GM23338 (cell line): ENCODE results near the gene C1QTNF1. TPM values are rescaled to one million over a fixed set of nuclear protein-coding genes. Genes with fewer than 3 reads are reported as not detected.
"Not testable (repeated sequence)": the region's sequence is repeated elsewhere in the genome, so short reads cannot be mapped to it uniquely, and the experiment has no call there.

Source experiments
- ATAC-seq: fragments of 200-7000 bp; cut with Tn5 transposase; 3 replicates; pipeline ENCODE4 v1.9.1; 2020
- DNase-seq: peaks from one replicate; pipeline ENCODE4 v3.0.0-alpha.2; 2015; ENCODE audit warnings: low spot score
- H2AFZ ChIP-seq: fragments of 200-600 bp; sonication (generic); 2 replicates; pipeline ENCODE4 v1.8.0; 2016; ENCODE audit warnings: antibody characterized with exemption, mild to moderate bottlenecking, moderate library complexity
- H3F3A ChIP-seq: fragments of 200-600 bp; sonication (generic); replicated peaks from 2 replicates; pipeline ENCODE4 v1.8.0; 2017; ENCODE audit warnings: antibody characterized with exemption, mixed run types, low read depth
- H3K27ac ChIP-seq: fragments of 200-600 bp; sonication (generic); 2 replicates; pipeline ENCODE4 v1.6.1; 2016; ENCODE audit warnings: low read depth
- H3K27me3 ChIP-seq: fragments of 200-600 bp; sonication (generic); 2 replicates; pipeline ENCODE4 v1.8.0; 2016; ENCODE audit warnings: mild to moderate bottlenecking, mixed run types, moderate library complexity; ENCODE audit not compliant: insufficient read depth
- H3K36me3 ChIP-seq: fragments of 200-600 bp; sonication (generic); 2 replicates; pipeline ENCODE4 v1.8.0; 2016; ENCODE audit warnings: mild to moderate bottlenecking; ENCODE audit not compliant: insufficient read depth
- H3K4me1 ChIP-seq: fragments of 200-600 bp; sonication (generic); 2 replicates; pipeline ENCODE4 v1.8.0; 2016; ENCODE audit warnings: mild to moderate bottlenecking, moderate library complexity; ENCODE audit not compliant: insufficient read depth
- H3K4me2 ChIP-seq: fragments of 200-600 bp; sonication (generic); 2 replicates; pipeline ENCODE4 v1.7.1; 2017; ENCODE audit warnings: mixed run types
- H3K4me3 ChIP-seq: fragments of 200-600 bp; sonication (generic); 2 replicates; pipeline ENCODE4 v1.6.1; 2016; ENCODE audit warnings: mixed run types
- H3K79me2 ChIP-seq: fragments of 200-600 bp; sonication (generic); replicated peaks from 2 replicates; pipeline ENCODE4 v1.8.0; 2017; ENCODE audit warnings: mild to moderate bottlenecking; ENCODE audit not compliant: insufficient read depth
- H3K9me2 ChIP-seq: fragments of 200-600 bp; sonication (generic); 2 replicates; pipeline ENCODE4 v1.8.0; 2017; ENCODE audit not compliant: insufficient read depth
- H4K20me1 ChIP-seq: fragments of 200-600 bp; sonication (generic); replicated peaks from 2 replicates; pipeline ENCODE4 v1.8.0; 2017; ENCODE audit warnings: mild to moderate bottlenecking; ENCODE audit not compliant: insufficient read depth
- H3K27ac Mint-ChIP-seq: 2 replicates; pipeline ENCODE4 v1.8.0; 2020; ENCODE audit warnings: inconsistent platforms, mild to moderate bottlenecking, moderate library complexity, mixed read lengths
- H3K27me3 Mint-ChIP-seq: 3 replicates; pipeline ENCODE4 v1.8.0; 2022; ENCODE audit warnings: low read depth, mild to moderate bottlenecking, moderate library complexity, mixed read lengths, inconsistent platforms; ENCODE audit not compliant: insufficient read depth, poor library complexity
- H3K36me3 Mint-ChIP-seq: 3 replicates; pipeline ENCODE4 v1.8.0; 2021; ENCODE audit warnings: low read depth, mild to moderate bottlenecking, inconsistent platforms, moderate library complexity, mixed read lengths
- H3K4me1 Mint-ChIP-seq: 3 replicates; pipeline ENCODE4 v1.8.0; 2020; ENCODE audit warnings: mild to moderate bottlenecking, inconsistent platforms, mixed read lengths
- H3K4me3 Mint-ChIP-seq: 3 replicates; pipeline ENCODE4 v1.8.0; 2021; ENCODE audit warnings: moderate library complexity, mild to moderate bottlenecking, inconsistent platforms, mixed read lengths
- H3K9me3 Mint-ChIP-seq: 3 replicates; pipeline ENCODE4 v1.8.0; 2020; ENCODE audit warnings: moderate library complexity, mild to moderate bottlenecking, inconsistent platforms, mixed read lengths
- CREB1 ChIP-seq: fragments of 250-450 bp; sonication (Bioruptor Pico); IDR thresholded peaks from 2 replicates; pipeline ENCODE4 v1.5.0; 2020; ENCODE audit warnings: low read depth, mild to moderate bottlenecking, moderate library complexity
- JUNB ChIP-seq: IDR thresholded peaks from one replicate; pipeline ENCODE4 v1.6.1; 2016; ENCODE audit warnings: antibody characterized with exemption; ENCODE audit not compliant: unreplicated experiment
- POLR2AphosphoS5 ChIP-seq: IDR thresholded peaks from 2 replicates; pipeline ENCODE4 v1.6.1; 2016; ENCODE audit warnings: antibody characterized with exemption, low read depth
- ZNF331 ChIP-seq: fragments of 250-450 bp; sonication (Bioruptor Pico); IDR thresholded peaks from 2 replicates; pipeline ENCODE4 v1.5.0; 2020; ENCODE audit warnings: low read depth, mild to moderate bottlenecking, moderate library complexity
- polyA plus RNA-seq: library from polyadenylated mRNA; unstranded; fragments of >200 nt; fragmentation: Nextera tagmentation; extraction: Ambion mirVana; gene quantifications from 2 replicates; pipeline ENCODE4 v1.2.1, GENCODE V29; 2016
- total RNA-seq: library from RNA; depleted of rRNA; stranded (reverse); fragments of >200 nt; shearing (Covaris generic); gene quantifications from 2 replicates; pipeline ENCODE4 v1.2.3, GENCODE V29; 2014
- TF ChIP-seq, protein P1 (sequence below): IDR thresholded peaks from one replicate; pipeline ENCODE4 v1.6.1; 2018; ENCODE audit warnings: antibody characterized with exemption; ENCODE audit not compliant: unreplicated experiment
- TF ChIP-seq, protein P2 (sequence below): fragments of 250-450 bp; sonication (Bioruptor Pico); IDR thresholded peaks from 2 replicates; pipeline ENCODE4 v1.5.0; 2020; ENCODE audit warnings: mild to moderate bottlenecking, moderate library complexity

Gene C1QTNF1
- total and polyA plus RNA-seq, 2 experiments from 2014 or later: 1.1 to 1.9 TPM

DNA sequence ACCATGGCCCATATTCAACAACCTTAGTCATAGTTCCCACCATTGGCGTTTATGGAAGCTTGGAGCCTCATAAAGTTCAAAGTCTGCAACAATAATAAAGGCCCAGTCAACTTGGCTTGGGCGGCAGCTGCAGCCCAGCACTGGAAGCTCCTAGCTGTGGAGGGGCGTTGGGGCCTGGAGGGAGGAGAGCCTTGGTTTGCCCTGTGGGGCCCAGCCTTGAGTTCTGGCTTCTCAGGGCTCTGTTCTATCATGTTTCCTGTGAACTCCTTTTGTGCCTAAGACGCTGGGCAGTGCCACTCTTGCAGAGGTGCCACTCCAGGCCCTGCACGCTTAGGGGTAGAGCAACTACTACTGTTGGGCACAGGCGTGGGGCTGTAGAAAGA lies 49.7 kb downstream of the C1QTNF1 start (continued):
- TF ChIP-seq ZNF331: no peak
- TF ChIP-seq, protein P1, sequence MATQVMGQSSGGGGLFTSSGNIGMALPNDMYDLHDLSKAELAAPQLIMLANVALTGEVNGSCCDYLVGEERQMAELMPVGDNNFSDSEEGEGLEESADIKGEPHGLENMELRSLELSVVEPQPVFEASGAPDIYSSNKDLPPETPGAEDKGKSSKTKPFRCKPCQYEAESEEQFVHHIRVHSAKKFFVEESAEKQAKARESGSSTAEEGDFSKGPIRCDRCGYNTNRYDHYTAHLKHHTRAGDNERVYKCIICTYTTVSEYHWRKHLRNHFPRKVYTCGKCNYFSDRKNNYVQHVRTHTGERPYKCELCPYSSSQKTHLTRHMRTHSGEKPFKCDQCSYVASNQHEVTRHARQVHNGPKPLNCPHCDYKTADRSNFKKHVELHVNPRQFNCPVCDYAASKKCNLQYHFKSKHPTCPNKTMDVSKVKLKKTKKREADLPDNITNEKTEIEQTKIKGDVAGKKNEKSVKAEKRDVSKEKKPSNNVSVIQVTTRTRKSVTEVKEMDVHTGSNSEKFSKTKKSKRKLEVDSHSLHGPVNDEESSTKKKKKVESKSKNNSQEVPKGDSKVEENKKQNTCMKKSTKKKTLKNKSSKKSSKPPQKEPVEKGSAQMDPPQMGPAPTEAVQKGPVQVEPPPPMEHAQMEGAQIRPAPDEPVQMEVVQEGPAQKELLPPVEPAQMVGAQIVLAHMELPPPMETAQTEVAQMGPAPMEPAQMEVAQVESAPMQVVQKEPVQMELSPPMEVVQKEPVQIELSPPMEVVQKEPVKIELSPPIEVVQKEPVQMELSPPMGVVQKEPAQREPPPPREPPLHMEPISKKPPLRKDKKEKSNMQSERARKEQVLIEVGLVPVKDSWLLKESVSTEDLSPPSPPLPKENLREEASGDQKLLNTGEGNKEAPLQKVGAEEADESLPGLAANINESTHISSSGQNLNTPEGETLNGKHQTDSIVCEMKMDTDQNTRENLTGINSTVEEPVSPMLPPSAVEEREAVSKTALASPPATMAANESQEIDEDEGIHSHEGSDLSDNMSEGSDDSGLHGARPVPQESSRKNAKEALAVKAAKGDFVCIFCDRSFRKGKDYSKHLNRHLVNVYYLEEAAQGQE: no peak

DNA sequence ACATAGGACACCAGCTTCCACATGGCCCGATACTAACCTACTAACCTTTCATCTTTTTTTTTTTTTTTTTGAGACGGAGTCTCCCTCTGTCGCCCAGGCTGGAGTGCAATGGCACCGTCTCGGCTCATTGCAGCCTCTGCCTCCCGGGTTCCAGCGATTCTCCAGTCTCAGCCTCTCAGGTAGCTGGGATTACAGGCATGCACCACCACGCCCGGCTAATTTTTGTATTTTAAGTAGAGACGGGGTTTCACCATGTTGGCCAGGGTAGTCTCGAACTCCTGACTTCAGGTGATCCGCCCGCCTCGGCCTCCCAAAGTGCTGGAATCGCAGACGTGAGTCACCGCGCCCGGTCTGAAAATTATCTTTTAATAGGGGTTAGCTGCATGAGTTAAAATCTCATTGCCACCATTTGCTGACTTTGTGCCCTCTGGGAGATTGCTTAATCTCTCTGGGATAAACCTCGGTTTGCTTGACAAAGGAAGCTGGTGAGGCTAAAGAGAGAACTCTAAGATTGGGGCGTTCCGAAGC lies 50.2 kb downstream of the C1QTNF1 start:
- H3K27me3 Mint-ChIP-seq, DNase-seq, H3K4me1 ChIP-seq, ATAC-seq, H3K79me2 ChIP-seq, H3K27ac Mint-ChIP-seq, H3K9me3 Mint-ChIP-seq, H3K27ac ChIP-seq, H3K9me2 ChIP-seq, H3K4me2 ChIP-seq, H3K36me3 ChIP-seq, H3F3A ChIP-seq, H3K36me3 Mint-ChIP-seq, H3K4me3 ChIP-seq, H3K4me1 Mint-ChIP-seq, H4K20me1 ChIP-seq, H3K27me3 ChIP-seq: not testable (repeated sequence)
- H3K4me3 Mint-ChIP-seq: peak overlapping the region; percentile 61
- H2AFZ ChIP-seq: 0 out of 2 replicates have a peak overlapping the region, but pooled peaks have one; percentile 15

DNA sequence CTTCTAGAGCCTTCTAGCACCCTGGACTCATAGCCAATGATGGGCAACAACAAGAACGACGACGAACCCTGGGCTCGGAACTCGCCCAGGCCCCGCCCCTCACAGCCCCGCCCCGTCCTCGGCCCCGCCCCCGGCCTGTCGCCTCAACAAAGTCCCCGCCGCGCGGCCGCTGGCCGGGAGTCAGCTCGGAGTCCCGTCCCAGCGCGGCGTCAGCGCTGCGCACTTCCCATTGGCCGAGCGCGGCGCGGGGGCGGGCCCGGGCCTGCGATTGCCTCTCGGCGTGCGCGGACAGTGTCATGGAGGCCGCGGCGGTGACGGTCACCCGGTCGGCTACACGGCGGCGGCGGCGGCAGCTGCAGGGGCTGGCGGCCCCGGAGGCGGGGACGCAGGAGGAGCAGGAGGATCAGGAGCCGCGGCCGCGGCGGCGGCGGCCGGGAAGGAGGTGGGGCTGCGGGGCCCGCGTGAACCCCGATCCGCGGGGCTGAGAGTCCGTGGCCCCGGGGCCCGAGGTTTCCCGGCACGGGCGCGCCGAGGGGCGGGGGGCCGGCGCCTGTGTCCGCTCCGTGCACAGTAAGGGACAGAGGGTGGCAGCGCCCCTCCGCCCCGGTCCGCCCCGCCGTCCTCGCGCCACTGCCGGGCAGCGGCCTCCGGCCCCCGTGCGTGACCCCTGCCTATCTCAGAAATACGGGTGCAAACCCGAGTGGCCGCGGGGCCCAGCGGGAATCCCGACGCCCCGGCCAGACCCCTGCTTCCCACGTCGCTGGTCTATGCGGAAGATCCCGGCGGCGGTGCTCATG lies 50.9 kb downstream of the C1QTNF1 start, which contains the start of gene ENGASE:
TSS of gene ENGASE (plus strand) at position 176 of the 797 bp plus-strand sequence. CDS start at position 297, 121 bp downstream.
- TF ChIP-seq, protein P2, sequence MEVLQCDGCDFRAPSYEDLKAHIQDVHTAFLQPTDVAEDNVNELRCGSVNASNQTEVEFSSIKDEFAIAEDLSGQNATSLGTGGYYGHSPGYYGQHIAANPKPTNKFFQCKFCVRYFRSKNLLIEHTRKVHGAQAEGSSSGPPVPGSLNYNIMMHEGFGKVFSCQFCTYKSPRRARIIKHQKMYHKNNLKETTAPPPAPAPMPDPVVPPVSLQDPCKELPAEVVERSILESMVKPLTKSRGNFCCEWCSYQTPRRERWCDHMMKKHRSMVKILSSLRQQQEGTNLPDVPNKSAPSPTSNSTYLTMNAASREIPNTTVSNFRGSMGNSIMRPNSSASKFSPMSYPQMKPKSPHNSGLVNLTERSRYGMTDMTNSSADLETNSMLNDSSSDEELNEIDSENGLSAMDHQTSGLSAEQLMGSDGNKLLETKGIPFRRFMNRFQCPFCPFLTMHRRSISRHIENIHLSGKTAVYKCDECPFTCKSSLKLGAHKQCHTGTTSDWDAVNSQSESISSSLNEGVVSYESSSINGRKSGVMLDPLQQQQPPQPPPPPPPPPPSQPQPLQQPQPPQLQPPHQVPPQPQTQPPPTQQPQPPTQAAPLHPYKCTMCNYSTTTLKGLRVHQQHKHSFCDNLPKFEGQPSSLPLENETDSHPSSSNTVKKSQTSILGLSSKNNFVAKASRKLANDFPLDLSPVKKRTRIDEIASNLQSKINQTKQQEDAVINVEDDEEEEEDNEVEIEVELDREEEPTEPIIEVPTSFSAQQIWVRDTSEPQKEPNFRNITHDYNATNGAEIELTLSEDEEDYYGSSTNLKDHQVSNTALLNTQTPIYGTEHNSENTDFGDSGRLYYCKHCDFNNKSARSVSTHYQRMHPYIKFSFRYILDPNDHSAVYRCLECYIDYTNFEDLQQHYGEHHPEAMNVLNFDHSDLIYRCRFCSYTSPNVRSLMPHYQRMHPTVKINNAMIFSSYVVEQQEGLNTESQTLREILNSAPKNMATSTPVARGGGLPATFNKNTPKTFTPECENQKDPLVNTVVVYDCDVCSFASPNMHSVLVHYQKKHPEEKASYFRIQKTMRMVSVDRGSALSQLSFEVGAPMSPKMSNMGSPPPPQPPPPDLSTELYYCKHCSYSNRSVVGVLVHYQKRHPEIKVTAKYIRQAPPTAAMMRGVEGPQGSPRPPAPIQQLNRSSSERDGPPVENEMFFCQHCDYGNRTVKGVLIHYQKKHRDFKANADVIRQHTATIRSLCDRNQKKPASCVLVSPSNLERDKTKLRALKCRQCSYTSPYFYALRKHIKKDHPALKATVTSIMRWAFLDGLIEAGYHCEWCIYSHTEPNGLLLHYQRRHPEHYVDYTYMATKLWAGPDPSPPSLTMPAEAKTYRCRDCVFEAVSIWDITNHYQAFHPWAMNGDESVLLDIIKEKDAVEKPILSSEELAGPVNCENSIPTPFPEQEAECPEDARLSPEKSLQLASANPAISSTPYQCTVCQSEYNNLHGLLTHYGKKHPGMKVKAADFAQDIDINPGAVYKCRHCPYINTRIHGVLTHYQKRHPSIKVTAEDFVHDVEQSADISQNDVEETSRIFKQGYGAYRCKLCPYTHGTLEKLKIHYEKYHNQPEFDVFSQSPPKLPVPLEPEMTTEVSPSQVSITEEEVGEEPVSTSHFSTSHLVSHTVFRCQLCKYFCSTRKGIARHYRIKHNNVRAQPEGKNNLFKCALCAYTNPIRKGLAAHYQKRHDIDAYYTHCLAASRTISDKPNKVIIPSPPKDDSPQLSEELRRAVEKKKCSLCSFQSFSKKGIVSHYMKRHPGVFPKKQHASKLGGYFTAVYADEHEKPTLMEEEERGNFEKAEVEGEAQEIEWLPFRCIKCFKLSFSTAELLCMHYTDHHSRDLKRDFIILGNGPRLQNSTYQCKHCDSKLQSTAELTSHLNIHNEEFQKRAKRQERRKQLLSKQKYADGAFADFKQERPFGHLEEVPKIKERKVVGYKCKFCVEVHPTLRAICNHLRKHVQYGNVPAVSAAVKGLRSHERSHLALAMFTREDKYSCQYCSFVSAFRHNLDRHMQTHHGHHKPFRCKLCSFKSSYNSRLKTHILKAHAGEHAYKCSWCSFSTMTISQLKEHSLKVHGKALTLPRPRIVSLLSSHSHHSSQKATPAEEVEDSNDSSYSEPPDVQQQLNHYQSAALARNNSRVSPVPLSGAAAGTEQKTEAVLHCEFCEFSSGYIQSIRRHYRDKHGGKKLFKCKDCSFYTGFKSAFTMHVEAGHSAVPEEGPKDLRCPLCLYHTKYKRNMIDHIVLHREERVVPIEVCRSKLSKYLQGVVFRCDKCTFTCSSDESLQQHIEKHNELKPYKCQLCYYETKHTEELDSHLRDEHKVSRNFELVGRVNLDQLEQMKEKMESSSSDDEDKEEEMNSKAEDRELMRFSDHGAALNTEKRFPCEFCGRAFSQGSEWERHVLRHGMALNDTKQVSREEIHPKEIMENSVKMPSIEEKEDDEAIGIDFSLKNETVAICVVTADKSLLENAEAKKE (CRISPR knock-in tag): no peak
- no peak for TF ChIP-seq JUNB
- peak; percentile 45; the same call in 1 of the 2 replicates for TF ChIP-seq POLR2AphosphoS5
- peak; percentile 75 for TF ChIP-seq CREB1 (CRISPR knock-in tag)

More for the DNA sequence above, 50.9 kb downstream of the C1QTNF1 start, which contains the start of gene ENGASE:
- no peak within 1 kb of the TSS for H3K27ac ChIP-seq
- Mint-ChIP-seq H3K4me1 (peaks cover 8% of the 10 kb centered on the region; the same call in 2 of the 3 replicates), H3K9me3 (no peaks in the 10 kb centered on the region), H3K36me3 (peaks cover 10% of the 10 kb centered on the region; the same call in 2 of the 3 replicates), H3K27me3 (peaks cover 9% of the 10 kb centered on the region), H3K27ac (no peak within 1 kb of the TSS; the same call in 1 of the 2 replicates), H3K4me3 (peak within 1 kb of the TSS; percentile 88)
- DNase-seq: peak; percentile 96
- no peaks in the 10 kb centered on the region for H3K27me3 ChIP-seq
- ATAC-seq: peak; percentile 97
- peaks cover 7% of the 10 kb centered on the region; the same call in 1 of the 2 replicates for H3K4me1 ChIP-seq
- H2AFZ ChIP-seq: peak within 1 kb of the TSS; percentile 84; the same call in 1 of the 2 replicates
- H3K4me2 ChIP-seq: peak within 1 kb of the TSS; percentile 93
- no peaks in the 10 kb centered on the region for H3K9me2 ChIP-seq
- peaks cover 9% of the 10 kb centered on the region for H4K20me1 ChIP-seq
- H3F3A ChIP-seq: no peaks in the 10 kb centered on the region
- no peaks in the 10 kb centered on the region for H3K79me2 ChIP-seq
- H3K4me3 ChIP-seq: peak within 1 kb of the TSS; percentile 74
- H3K36me3 ChIP-seq: peaks cover under 1% of the 10 kb centered on the region; the same call in 1 of the 2 replicates
